GM23248 (cell line): ENCODE data around the gene STIP1. TPM values are rescaled to one million over a fixed set of nuclear protein-coding genes. Genes with fewer than 3 reads are reported as not detected.

ENCODE experiments used
- DNase-seq: peaks from one replicate; pipeline ENCODE4 v3.0.0-alpha.2; 2015
- H2AFZ ChIP-seq: fragments of 200-600 bp; sonication (generic); 2 replicates; pipeline ENCODE4 v1.6.1; 2016; ENCODE audit warnings: antibody characterized with exemption
- H3F3A ChIP-seq: fragments of 200-600 bp; sonication (generic); 2 replicates; pipeline ENCODE4 v1.6.1; 2016; ENCODE audit warnings: mild to moderate bottlenecking, antibody characterized with exemption, mixed run types; ENCODE audit not compliant: insufficient read depth
- H3K27ac ChIP-seq: fragments of 200-600 bp; sonication (generic); 2 replicates; pipeline ENCODE4 v1.5.1; 2016; ENCODE audit warnings: mild to moderate bottlenecking
- H3K27me3 ChIP-seq: fragments of 200-600 bp; sonication (generic); replicated peaks from 2 replicates; pipeline ENCODE4 v1.6.1; 2016; ENCODE audit warnings: mild to moderate bottlenecking; ENCODE audit not compliant: insufficient read depth
- H3K36me3 ChIP-seq: fragments of 200-600 bp; sonication (generic); 2 replicates; pipeline ENCODE4 v1.6.1; 2016; ENCODE audit warnings: low read depth, mild to moderate bottlenecking
- H3K4me1 ChIP-seq: fragments of 200-600 bp; sonication (generic); 2 replicates; pipeline ENCODE4 v1.6.1; 2016; ENCODE audit warnings: mild to moderate bottlenecking; ENCODE audit not compliant: insufficient read depth
- H3K4me2 ChIP-seq: fragments of 200-600 bp; sonication (generic); one replicate; pipeline ENCODE4 v1.6.1; 2016; ENCODE audit warnings: mild to moderate bottlenecking; ENCODE audit not compliant: unreplicated experiment
- H3K4me3 ChIP-seq: fragments of 200-600 bp; sonication (generic); 2 replicates; pipeline ENCODE4 v1.5.1; 2016; ENCODE audit warnings: mild to moderate bottlenecking
- H3K79me2 ChIP-seq: fragments of 200-600 bp; sonication (generic); 2 replicates; pipeline ENCODE4 v1.6.1; 2016; ENCODE audit warnings: mild to moderate bottlenecking; ENCODE audit not compliant: insufficient read depth
- H3K9ac ChIP-seq: fragments of 200-600 bp; sonication (generic); 2 replicates; pipeline ENCODE4 v1.6.1; 2016; ENCODE audit warnings: mild to moderate bottlenecking
- H3K9me2 ChIP-seq: fragments of 200-600 bp; sonication (generic); 2 replicates; pipeline ENCODE4 v1.6.1; 2016; ENCODE audit warnings: mixed run types, mild to moderate bottlenecking, moderate library complexity; ENCODE audit not compliant: insufficient read depth
- H3K9me3 ChIP-seq: fragments of 200-600 bp; sonication (generic); one replicate; pipeline ENCODE4 v1.6.1; 2017; ENCODE audit warnings: low read depth
- H4K20me1 ChIP-seq: fragments of 200-600 bp; sonication (generic); 2 replicates; pipeline ENCODE4 v1.6.0; 2016; ENCODE audit not compliant: insufficient read depth
- EZH2 ChIP-seq: fragments of 200-600 bp; sonication (generic); IDR thresholded peaks from 2 replicates; pipeline ENCODE4 v1.6.1; 2018; ENCODE audit warnings: antibody characterized with exemption, mild to moderate bottlenecking; ENCODE audit not compliant: insufficient read depth, poor library complexity, severe bottlenecking
- EZH2phosphoT487 ChIP-seq: fragments of 200-600 bp; sonication (generic); IDR thresholded peaks from 2 replicates; pipeline ENCODE4 v1.6.1; 2018; ENCODE audit warnings: antibody characterized with exemption, moderate library complexity, mild to moderate bottlenecking, low read depth; ENCODE audit not compliant: insufficient read depth
- WGBS, 2 experiments: methylation state at CpG; one replicate each; pipeline ENCODE4 v1.1.6; 2015 to 2017; ENCODE audit warnings: low lambda C conversion rate in 2 of 2, low coverage in 1 of 2; ENCODE audit errors: missing lambda C conversion rate in 2 of 2; 5-methylcytosine and 5-hydroxymethylcytosine counted together
- in situ Hi-C: fragments of 300-500 bp; cut with MboI; formaldehyde crosslinking; loops from 2 replicates; pipeline ENCODE4 v1.15.0; 2020
- polyA plus RNA-seq: library from polyadenylated mRNA; unstranded; fragments of >200 nt; fragmentation: Nextera tagmentation; extraction: Ambion mirVana; gene quantifications from 2 replicates; pipeline ENCODE4 v1.2.1, GENCODE V29; 2016
- total RNA-seq: library from RNA; depleted of rRNA; stranded (reverse); fragments of >200 nt; shearing (Covaris generic); gene quantifications from 2 replicates; pipeline ENCODE4 v1.2.3, GENCODE V29; 2014

Gene STIP1
- total and polyA plus RNA-seq, 2 experiments from 2014 or later, result 115 to 128 TPM

GRCh38 chr11:64204464-64204989 lies 18.6 kb downstream of the STIP1 start:
- TF ChIP-seq EZH2, result no peak
- no peak for TF ChIP-seq EZH2phosphoT487
- WGBS, 2 experiments, result 15 to 23% methylated on average over 6 to 7 of the region's 7 CpGs
- Histone ChIP-seq H3F3A (peaks cover 22% of the 10 kb centered on the region), H2AFZ (no peak overlapping the region), H3K4me1 (peaks cover 13% of the 10 kb centered on the region), H3K9me3 (no peaks in the 10 kb centered on the region), H4K20me1 (no peaks in the 10 kb centered on the region), H3K27ac (no peak overlapping the region), H3K27me3 (no peaks in the 10 kb centered on the region), H3K79me2 (no peaks in the 10 kb centered on the region), H3K36me3 (peaks cover 21% of the 10 kb centered on the region), H3K4me2 (no peak overlapping the region), H3K9me2 (no peaks in the 10 kb centered on the region), H3K4me3 (no peak overlapping the region), H3K9ac (no peak overlapping the region)
- DNase-seq, result peak; percentile 98
- in situ Hi-C loops, result no loop called here

DNA sequence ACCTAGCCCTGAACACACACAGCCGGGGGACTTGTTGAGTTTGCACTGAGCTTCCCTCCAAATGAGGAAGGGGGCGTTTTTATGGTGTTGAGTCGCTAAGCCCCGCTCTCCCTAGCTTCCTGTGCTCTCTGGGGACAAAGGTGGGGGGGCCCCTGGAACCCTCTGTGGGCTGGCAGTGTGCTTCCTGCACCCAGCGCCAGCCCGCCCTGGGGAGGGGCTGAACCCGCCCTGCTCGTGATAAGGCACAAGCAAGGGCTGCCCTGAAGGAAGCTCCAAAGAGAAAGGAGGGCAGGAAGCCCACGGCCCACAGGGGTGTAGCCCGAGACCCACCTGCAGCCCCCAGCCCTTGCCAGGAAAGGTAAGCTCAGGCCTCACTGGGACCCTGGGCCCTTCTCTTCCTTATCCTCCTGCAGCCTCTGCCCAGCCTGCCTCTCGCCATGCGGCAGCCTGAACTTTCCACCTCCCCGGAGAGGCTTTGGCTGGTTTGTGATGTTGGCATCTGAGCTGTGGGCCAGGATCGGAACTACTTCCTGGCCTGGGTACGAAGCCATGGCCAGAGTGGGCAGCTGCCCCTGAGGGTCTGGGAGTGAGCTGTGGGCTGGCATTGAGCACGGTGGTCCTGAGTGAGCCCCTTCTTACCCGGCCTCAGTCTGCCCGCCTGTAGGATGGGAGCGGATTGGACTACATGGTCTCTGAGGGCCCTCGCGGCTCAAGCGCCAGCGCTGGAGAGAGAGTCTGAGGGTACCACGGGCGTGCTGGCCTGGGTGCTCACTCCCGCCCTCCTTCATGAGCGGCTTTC lies 20.7 kb downstream of the STIP1 start, which contains the start of gene FERMT3:
TSS of gene FERMT3 (plus strand) at position 265 of the 799 bp plus-strand sequence. CDS start 644 bp downstream, outside the sequence.
- H3K9me3 ChIP-seq, result no peaks in the 10 kb centered on the region
- H3K4me3 ChIP-seq, result peak within 1 kb of the TSS; percentile 36; the same call in 1 of the 2 replicates
- H2AFZ ChIP-seq, result peak within 1 kb of the TSS; percentile 49
- DNase-seq, result no peak
- no peaks in the 10 kb centered on the region for H3K9me2 ChIP-seq
- WGBS, 2 experiments, result 91 to 92% methylated on average over 26 to 27 of the region's 27 CpGs
- H3K9ac ChIP-seq, result peak within 1 kb of the TSS; percentile 70
- peaks cover 14% of the 10 kb centered on the region for H3F3A ChIP-seq
- H3K79me2 ChIP-seq, result no peaks in the 10 kb centered on the region
- no peaks in the 10 kb centered on the region for H3K27me3 ChIP-seq
- peak within 1 kb of the TSS; percentile 59 for H3K27ac ChIP-seq
- H3K4me1 ChIP-seq, result peaks cover 13% of the 10 kb centered on the region
- H3K36me3 ChIP-seq, result peaks cover 6% of the 10 kb centered on the region; the same call in 1 of the 2 replicates
- in situ Hi-C loops, result no loop called here
- TF ChIP-seq EZH2phosphoT487 (no peak), EZH2 (no peak)
- peak within 1 kb of the TSS; percentile 45 for H3K4me2 ChIP-seq
- H4K20me1 ChIP-seq, result no peaks in the 10 kb centered on the region

GRCh38 chr11:64207256-64208085 lies 21.5 kb downstream of the STIP1 start:
- Histone ChIP-seq H3K4me2 (peak overlapping the region; percentile 45), H2AFZ (peak overlapping the region; percentile 49), H3K9me3 (no peaks in the 10 kb centered on the region), H3K79me2 (no peaks in the 10 kb centered on the region), H3K9ac (peak overlapping the region; percentile 70), H3K9me2 (no peaks in the 10 kb centered on the region), H3K27me3 (no peaks in the 10 kb centered on the region), H3K27ac (peak overlapping the region; percentile 59), H4K20me1 (no peaks in the 10 kb centered on the region), H3K36me3 (no peaks in the 10 kb centered on the region), H3K4me1 (peaks cover 13% of the 10 kb centered on the region), H3F3A (peaks cover 6% of the 10 kb centered on the region), H3K4me3 (peak overlapping the region; percentile 36; the same call in 1 of the 2 replicates)
- peak; percentile 90 for DNase-seq
- 41 to 43% methylated on average over 25 to 30 of the region's 30 CpGs for WGBS, 2 experiments
- TF ChIP-seq EZH2phosphoT487, result no peak
- no peak for TF ChIP-seq EZH2
- in situ Hi-C loops, result no loop called here
